ENCODE measurements around the gene FOXA3.

Gene FOXA3

GRCh38 chr19:45899253-45899652 lies 35.1 kb downstream of the FOXA3 start:
- FAIRE-seq: no peak
- no peak for DNase-seq (ENCODE audit: insufficient read length, low spot score)
- no peak for TF ChIP-seq CTCF (IDR thresholded peaks at IDR 0.05; ENCODE audit: insufficient read depth, missing control alignments)

GRCh38 chr19:45899919-45900589 lies 35.9 kb downstream of the FOXA3 start:
- DNase-seq (ENCODE audit: insufficient read length, low spot score) (no peak), FAIRE-seq (no peak)
- no peak for TF ChIP-seq CTCF (IDR thresholded peaks at IDR 0.05; ENCODE audit: insufficient read depth, missing control alignments)

- no peak for TF ChIP-seq CTCF (IDR thresholded peaks at IDR 0.05; ENCODE audit: insufficient read depth, missing control alignments)
- FAIRE-seq: no peak
- no peak for DNase-seq (ENCODE audit: insufficient read length, low spot score)
Measured at GRCh38 chr19:45900738-45901431, 36.8 kb downstream of the FOXA3 start.

- no peak for DNase-seq (ENCODE audit: insufficient read length, low spot score)
- TF ChIP-seq CTCF (IDR thresholded peaks at IDR 0.05; ENCODE audit: insufficient read depth, missing control alignments): no peak
- no peak for FAIRE-seq
Measured at GRCh38 chr19:45901432-45901911, 37.3 kb downstream of the FOXA3 start.

- no peak for TF ChIP-seq CTCF (IDR thresholded peaks at IDR 0.05; ENCODE audit: insufficient read depth, missing control alignments)
- no peak for FAIRE-seq
- no peak for DNase-seq (ENCODE audit: insufficient read length, low spot score)
Measured at GRCh38 chr19:45901912-45902650, 38.0 kb downstream of the FOXA3 start, which contains the start of gene MYPOP. TSS of gene MYPOP (minus strand) at chr19:45902613. CDS start at chr19:45901773, 840 bp downstream.

- DNase-seq (ENCODE audit: insufficient read length, low spot score) (peak; percentile 97), FAIRE-seq (no peak)
- no peak for TF ChIP-seq CTCF (IDR thresholded peaks at IDR 0.05; ENCODE audit: insufficient read depth, missing control alignments)
Measured at GRCh38 chr19:45902651-45903625, 38.8 kb downstream of the FOXA3 start.
